ENCODE results near the gene CDC25A.

The CDC25A gene

DNA sequence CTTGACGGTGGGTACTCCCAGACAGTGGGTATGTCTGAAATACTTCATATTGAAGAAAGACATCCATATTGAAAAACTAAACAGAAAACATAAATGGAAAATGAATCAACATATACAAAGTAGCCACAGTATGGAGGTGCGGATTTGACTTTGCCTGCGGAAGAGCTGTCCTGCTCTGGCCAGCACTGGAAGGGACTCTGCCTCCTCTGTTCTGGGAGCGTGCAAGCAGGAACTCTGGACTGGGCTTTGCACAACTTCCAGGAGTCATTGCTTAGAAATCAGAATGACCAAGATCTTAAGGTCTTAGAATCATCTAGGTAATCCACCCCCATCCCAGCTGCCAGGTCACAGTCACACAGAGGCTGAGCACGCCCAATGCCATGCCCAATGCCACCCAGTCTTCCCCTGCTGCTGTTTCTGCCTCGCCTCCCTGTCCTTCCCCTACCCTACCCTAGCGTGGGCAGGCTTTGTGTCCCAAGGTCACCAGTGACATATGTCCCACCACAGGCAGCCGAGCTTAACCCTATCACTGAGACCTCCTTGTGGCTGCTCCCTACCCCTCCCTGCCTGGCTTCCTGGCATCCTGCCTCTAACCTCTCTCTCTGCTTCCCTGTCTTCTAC, 36.3 kb downstream of the CDC25A start:
- TF ChIP-seq, protein P1, sequence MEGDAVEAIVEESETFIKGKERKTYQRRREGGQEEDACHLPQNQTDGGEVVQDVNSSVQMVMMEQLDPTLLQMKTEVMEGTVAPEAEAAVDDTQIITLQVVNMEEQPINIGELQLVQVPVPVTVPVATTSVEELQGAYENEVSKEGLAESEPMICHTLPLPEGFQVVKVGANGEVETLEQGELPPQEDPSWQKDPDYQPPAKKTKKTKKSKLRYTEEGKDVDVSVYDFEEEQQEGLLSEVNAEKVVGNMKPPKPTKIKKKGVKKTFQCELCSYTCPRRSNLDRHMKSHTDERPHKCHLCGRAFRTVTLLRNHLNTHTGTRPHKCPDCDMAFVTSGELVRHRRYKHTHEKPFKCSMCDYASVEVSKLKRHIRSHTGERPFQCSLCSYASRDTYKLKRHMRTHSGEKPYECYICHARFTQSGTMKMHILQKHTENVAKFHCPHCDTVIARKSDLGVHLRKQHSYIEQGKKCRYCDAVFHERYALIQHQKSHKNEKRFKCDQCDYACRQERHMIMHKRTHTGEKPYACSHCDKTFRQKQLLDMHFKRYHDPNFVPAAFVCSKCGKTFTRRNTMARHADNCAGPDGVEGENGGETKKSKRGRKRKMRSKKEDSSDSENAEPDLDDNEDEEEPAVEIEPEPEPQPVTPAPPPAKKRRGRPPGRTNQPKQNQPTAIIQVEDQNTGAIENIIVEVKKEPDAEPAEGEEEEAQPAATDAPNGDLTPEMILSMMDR (IDR thresholded peaks at IDR 0.05; ENCODE audit: low read depth, low read length): no peak
- H3K4me3 ChIP-seq (replicated peaks in 1 of 2; ENCODE audit: low read depth in 2 of 2, low read length in 2 of 2): no peak overlapping the region
- no peak for DNase-seq (ENCODE audit: low read depth in 2 of 2)

DNA sequence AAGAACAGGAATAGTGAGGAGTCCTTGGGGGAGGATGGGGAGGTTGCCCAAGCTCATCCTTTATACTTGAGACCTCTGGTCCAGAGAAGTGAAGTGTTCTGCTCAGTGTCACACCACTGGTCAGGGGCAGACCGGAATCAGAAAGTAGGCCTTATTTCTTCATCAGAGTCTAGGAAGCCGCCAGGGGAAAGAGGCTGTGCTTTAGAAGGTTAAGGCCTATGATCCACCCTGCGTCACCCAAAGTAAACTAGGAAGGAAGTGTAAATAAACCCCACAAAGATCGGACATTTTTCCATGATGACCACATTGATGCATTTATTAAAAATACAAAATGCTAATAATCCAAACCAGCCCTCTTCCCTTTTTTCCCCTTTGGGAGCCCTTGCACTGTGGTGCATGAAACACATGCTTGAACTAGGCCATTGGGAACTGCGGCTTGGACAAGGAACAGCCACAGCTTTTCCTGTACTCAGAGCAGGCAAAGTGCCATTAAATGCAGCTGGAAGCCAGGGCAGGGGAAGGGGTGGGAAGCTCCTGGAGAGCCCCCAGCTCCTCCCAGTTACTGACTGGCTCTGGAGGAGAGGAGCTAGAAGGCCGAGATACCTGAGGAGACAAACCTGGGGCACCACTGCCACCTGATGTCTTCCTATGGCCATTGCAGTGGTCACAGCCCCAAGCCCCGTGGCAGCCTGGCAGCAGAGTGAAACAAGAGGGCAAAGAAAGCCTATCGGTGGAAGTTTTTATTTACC, 37.0 kb downstream of the CDC25A start:
- no peak overlapping the region for H3K4me3 ChIP-seq (replicated peaks in 1 of 2; ENCODE audit: low read depth in 2 of 2, low read length in 2 of 2)
- DNase-seq (ENCODE audit: low read depth in 2 of 2): peak; percentile 86 to 91
- TF ChIP-seq, protein P1 (IDR thresholded peaks at IDR 0.05; ENCODE audit: low read depth, low read length): peak; percentile 87

DNA sequence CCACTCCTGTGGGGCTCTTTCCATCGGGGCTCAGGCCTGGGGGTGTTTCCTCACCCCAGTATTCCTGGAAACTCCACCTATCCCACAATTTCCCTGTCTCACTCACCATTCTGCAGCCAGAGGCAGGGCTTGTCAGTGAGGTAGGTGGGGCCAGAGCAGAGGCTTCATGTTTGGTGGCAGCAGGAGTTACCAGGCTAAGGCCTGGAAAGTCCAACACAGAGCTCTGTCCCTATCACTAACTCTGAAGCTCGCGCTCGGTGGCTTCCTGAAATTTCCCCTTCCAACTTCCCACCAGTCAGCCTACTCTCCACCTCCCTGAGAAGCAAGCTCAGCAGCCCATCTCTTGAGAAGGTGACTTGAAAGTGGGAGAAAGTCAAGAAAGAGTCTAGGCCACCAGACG, 44.2 kb downstream of the CDC25A start:
- TF ChIP-seq, protein P1 (IDR thresholded peaks at IDR 0.05; ENCODE audit: low read depth, low read length): no peak

DNA sequence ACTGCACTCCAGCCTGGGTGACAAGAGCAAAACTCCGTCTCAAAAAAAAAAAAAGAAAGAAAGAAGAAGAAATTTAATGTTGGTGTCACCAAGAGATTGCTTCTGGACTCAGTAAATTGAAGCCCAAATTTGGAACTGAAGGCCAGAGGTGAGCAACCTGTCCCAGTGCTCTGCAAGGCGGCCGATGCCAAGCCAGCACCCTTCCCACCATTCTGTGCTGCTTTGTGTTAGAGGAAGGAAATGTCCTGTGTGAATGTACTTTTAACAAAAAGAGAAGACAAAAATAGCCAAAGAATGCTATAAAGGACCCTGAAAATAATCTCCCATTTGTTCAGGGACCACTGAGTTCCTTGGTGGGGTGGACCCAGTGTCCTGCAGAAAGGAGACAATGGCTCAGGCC, 44.6 kb downstream of the CDC25A start:
- TF ChIP-seq, protein P1 (IDR thresholded peaks at IDR 0.05; ENCODE audit: low read depth, low read length): no peak
- no peak overlapping the region for H3K4me3 ChIP-seq (replicated peaks in 1 of 2; ENCODE audit: low read depth in 2 of 2, low read length in 2 of 2)
- no peak for DNase-seq (ENCODE audit: low read depth in 2 of 2)

More for the DNA sequence above, 44.2 kb downstream of the CDC25A start:
- no peak for DNase-seq (ENCODE audit: low read depth in 2 of 2)
- no peak overlapping the region for H3K4me3 ChIP-seq (replicated peaks in 1 of 2; ENCODE audit: low read depth in 2 of 2, low read length in 2 of 2)

DNA sequence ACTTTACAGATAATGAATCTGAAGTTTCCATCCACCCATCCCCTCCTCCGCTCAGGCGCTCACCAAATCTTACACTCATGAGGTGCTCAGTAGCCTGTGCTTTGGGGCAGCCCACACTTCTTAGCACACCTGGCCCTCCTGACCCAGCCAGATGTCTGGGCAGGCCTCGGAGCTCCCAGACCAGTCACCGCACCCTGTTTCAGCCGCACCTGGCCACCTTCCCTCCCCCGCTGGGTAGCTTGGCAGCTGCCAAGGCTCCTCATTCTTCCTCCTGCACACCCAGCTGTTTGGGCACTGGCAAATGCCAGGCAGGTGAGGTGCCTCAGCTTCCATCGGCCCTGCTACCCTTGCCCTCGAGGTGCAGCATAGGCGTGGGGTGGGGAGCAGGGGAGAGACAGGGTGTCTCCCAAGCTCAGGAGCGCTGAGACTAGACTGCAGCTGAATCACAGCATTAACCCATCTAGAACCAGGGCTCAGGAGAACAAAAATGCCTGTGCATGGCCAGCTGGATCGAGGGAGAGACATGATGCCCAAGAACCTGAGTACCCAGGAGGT, 45.8 kb downstream of the CDC25A start:
- no peak overlapping the region for H3K4me3 ChIP-seq (replicated peaks in 1 of 2; ENCODE audit: low read depth in 2 of 2, low read length in 2 of 2)
- TF ChIP-seq, protein P1 (IDR thresholded peaks at IDR 0.05; ENCODE audit: low read depth, low read length): no peak
- no peak for DNase-seq (ENCODE audit: low read depth in 2 of 2)

DNA sequence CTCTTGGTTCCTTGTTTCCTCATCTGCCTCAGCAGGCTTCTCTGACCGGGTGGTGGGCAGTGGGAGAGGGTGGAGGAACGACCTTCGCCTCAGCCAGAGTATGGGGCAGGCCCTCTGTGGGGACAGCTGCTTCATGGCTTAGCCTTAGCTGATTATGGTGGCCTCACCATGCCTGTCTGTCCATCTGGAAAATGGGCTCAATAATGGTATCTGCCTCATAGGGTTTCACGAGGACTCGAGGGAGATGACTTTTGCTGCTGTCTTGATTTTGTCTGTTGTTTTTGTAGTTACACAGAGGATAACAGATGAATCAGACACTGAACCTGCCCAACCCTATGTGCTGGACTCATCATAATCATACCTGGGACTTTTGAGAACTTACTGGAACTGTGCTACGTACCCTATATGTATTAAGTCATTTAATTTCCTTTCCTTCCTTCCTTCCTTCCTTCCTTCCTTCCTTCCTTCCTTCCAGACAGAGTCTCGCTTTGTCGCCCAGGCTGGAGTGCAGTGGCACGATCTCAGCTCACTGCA, 46.5 kb downstream of the CDC25A start:
- no peak for DNase-seq (ENCODE audit: low read depth in 2 of 2)
- no peak overlapping the region for H3K4me3 ChIP-seq (replicated peaks in 1 of 2; ENCODE audit: low read depth in 2 of 2, low read length in 2 of 2)
- TF ChIP-seq, protein P1 (IDR thresholded peaks at IDR 0.05; ENCODE audit: low read depth, low read length): no peak

Measured in cardiac fibroblast (primary cell).